ENCODE results near the gene OPN4.

DNA sequence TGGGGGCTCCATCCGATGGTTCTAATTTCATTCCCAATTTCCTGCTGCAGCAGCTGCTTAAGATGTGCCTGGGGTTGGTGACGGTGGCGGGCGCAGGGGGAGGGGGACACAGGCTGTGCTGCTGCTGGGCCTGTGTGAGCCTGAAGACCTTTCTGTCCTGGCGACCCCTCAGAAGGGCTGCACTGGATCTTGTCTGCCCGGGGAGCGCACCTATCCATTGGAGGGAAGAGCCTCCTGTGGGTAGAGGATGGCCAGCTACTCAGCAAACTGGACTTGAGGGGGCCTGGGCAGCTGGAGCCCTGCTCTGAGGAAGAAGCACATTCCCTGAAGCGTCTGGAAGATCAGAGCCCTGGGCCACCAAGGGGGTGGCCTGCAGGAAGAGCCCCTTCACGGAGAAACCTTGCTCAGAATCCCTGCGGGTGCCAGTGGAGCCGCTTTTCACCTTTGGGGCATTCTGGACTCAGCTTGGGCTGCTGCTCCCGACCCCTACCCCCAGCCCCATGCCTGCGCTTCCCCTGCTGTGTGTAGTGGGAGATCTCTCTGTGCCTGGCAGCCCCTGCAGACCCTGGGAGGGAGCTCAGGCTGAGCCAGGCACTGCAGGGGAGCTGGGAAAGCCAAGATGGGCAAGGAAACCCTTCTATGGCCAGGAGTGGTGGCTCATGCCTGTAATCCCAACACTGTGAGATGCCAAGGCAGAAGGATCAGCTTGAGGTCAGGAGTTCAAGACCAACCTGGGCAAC is 31.7 kb downstream of the OPN4 start:
- no peak for TF ChIP-seq POLR2A (IDR thresholded peaks at IDR 0.05)
- TF ChIP-seq, protein P1, sequence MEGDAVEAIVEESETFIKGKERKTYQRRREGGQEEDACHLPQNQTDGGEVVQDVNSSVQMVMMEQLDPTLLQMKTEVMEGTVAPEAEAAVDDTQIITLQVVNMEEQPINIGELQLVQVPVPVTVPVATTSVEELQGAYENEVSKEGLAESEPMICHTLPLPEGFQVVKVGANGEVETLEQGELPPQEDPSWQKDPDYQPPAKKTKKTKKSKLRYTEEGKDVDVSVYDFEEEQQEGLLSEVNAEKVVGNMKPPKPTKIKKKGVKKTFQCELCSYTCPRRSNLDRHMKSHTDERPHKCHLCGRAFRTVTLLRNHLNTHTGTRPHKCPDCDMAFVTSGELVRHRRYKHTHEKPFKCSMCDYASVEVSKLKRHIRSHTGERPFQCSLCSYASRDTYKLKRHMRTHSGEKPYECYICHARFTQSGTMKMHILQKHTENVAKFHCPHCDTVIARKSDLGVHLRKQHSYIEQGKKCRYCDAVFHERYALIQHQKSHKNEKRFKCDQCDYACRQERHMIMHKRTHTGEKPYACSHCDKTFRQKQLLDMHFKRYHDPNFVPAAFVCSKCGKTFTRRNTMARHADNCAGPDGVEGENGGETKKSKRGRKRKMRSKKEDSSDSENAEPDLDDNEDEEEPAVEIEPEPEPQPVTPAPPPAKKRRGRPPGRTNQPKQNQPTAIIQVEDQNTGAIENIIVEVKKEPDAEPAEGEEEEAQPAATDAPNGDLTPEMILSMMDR (IDR thresholded peaks at IDR 0.05) = no peak

All from lower leg skin (tissue), 3 donors.